ENCODE results near the gene KRT2. TPM values are rescaled to one million over a fixed set of nuclear protein-coding genes. Genes with fewer than 3 reads are reported as not detected.

Gene KRT2
- total RNA-seq, 4 donors from 2014 or later, result 0.47 to 2.5 TPM; not detected in 2

GRCh38 chr12:52641468-52641867 lies 10.5 kb downstream of the KRT2 start:
- Histone ChIP-seq H3K9me3 (no peaks in the 10 kb centered on the region), H3K27me3 (no peaks in the 10 kb centered on the region), H3K36me3 (no peaks in the 10 kb centered on the region), H3K4me3 (no peak overlapping the region), H3K27ac (no peak overlapping the region), H3K4me1 (peaks cover 0 to 11% (median 1%) of the 10 kb centered on the region in 4 donors)
- DNase-seq, result peak in 1 of 3 donors; percentile 2
- TF ChIP-seq CTCF (IDR thresholded peaks at IDR 0.05), result no peak
- TF ChIP-seq POLR2A (IDR thresholded peaks at IDR 0.05), result no peak

- DNase-seq, result no peak
- TF ChIP-seq POLR2A (IDR thresholded peaks at IDR 0.05), result no peak
- TF ChIP-seq CTCF (IDR thresholded peaks at IDR 0.05), result no peak
- Histone ChIP-seq H3K36me3 (no peaks in the 10 kb centered on the region), H3K4me1 (no peaks in the 10 kb centered on the region), H3K9me3 (no peaks in the 10 kb centered on the region), H3K27me3 (no peaks in the 10 kb centered on the region), H3K4me3 (no peak overlapping the region), H3K27ac (no peak overlapping the region)
Observed at GRCh38 chr12:52637299-52637698, 14.7 kb downstream of the KRT2 start.

GRCh38 chr12:52636592-52637258 lies 15.3 kb downstream of the KRT2 start:
- H3K4me1 ChIP-seq, result no peaks in the 10 kb centered on the region
- no peak overlapping the region for H3K27ac ChIP-seq
- H3K4me3 ChIP-seq, result no peak overlapping the region
- DNase-seq, result no peak
- no peaks in the 10 kb centered on the region for H3K9me3 ChIP-seq
- TF ChIP-seq CTCF (IDR thresholded peaks at IDR 0.05) (no peak), POLR2A (IDR thresholded peaks at IDR 0.05) (no peak)
- no peaks in the 10 kb centered on the region for H3K27me3 ChIP-seq
- H3K36me3 ChIP-seq, result no peaks in the 10 kb centered on the region

- DNase-seq, result no peak
- Histone ChIP-seq H3K4me3 (no peak overlapping the region), H3K9me3 (no peaks in the 10 kb centered on the region), H3K27ac (no peak overlapping the region), H3K36me3 (no peaks in the 10 kb centered on the region), H3K27me3 (no peaks in the 10 kb centered on the region), H3K4me1 (no peaks in the 10 kb centered on the region)
- TF ChIP-seq POLR2A (IDR thresholded peaks at IDR 0.05), result no peak
Observed at GRCh38 chr12:52636189-52636588, 15.8 kb downstream of the KRT2 start.

- H3K9me3 ChIP-seq, result no peaks in the 10 kb centered on the region
- H3K27me3 ChIP-seq, result no peaks in the 10 kb centered on the region
- no peaks in the 10 kb centered on the region for H3K4me1 ChIP-seq
- no peak for DNase-seq
- H3K4me3 ChIP-seq, result no peak overlapping the region
- no peaks in the 10 kb centered on the region for H3K36me3 ChIP-seq
- TF ChIP-seq CTCF (IDR thresholded peaks at IDR 0.05) (no peak), POLR2A (IDR thresholded peaks at IDR 0.05) (no peak)
- H3K27ac ChIP-seq, result no peak overlapping the region
Observed at GRCh38 chr12:52634266-52635056, 17.6 kb downstream of the KRT2 start.

DNA sequence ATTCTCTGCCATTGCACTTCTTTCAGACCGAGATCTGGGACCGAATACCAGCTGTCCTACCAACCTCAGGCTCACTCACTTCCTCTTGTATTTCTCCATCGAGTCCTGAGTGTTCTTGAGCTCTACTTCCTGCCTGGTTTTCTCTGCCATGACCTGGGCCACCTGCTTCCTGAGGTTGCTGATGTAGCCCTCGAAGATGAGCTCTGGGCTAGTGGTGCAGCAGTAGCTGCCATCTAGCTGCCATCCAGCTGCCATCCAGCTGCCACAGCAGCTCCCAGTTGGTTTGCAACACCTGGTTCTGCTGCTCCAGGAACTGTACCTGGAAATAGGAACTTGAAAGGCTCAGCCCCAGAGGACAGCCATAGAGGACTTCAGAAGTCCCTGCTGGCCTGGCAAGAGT lies 18.6 kb downstream of the KRT2 start:
- Histone ChIP-seq H3K36me3 (no peaks in the 10 kb centered on the region), H3K27me3 (no peaks in the 10 kb centered on the region), H3K4me1 (no peaks in the 10 kb centered on the region), H3K4me3 (no peak overlapping the region), H3K9me3 (no peaks in the 10 kb centered on the region), H3K27ac (no peak overlapping the region)
- TF ChIP-seq POLR2A (IDR thresholded peaks at IDR 0.05), result no peak
- no peak for TF ChIP-seq CTCF (IDR thresholded peaks at IDR 0.05)
- no peak for DNase-seq

Measured in Peyer's patch (tissue), 4 donors.